GM21717 (cell line): ENCODE data around the gene DNAJC5G.
"Not testable (repeated sequence)": the region's sequence is repeated elsewhere in the genome, so short reads cannot be mapped to it uniquely, and the experiment has no call there.

Source experiments
- ATAC-seq: cut with Tn5 transposase; IDR thresholded peaks from one replicate; pipeline ENCODE4 v1.9.1; 2021; ENCODE audit warnings: mild to moderate bottlenecking, moderate library complexity; ENCODE audit not compliant: unreplicated experiment

The DNAJC5G gene

GRCh38 chr2:27272537-27273522 lies 2.4 kb upstream of the DNAJC5G start:
- not testable (repeated sequence) for ATAC-seq

GRCh38 chr2:27278010-27278409 lies 2.8 kb downstream of the DNAJC5G start:
- ATAC-seq: no peak

- no peak for ATAC-seq
Observed at GRCh38 chr2:27280826-27281225, 5.6 kb downstream of the DNAJC5G start.

- ATAC-seq: no peak
Observed at GRCh38 chr2:27281442-27281841, 6.2 kb downstream of the DNAJC5G start.

- ATAC-seq: no peak
Observed at GRCh38 chr2:27281855-27282559, 6.8 kb downstream of the DNAJC5G start, which contains the start of gene TRIM54. Gene TRIM54 (plus strand): TSS chr2:27282429. CDS start chr2:27282732, 303 bp downstream.

- ATAC-seq: no peak
Observed at GRCh38 chr2:27282892-27283291, 7.7 kb downstream of the DNAJC5G start.

GRCh38 chr2:27284996-27285395 lies 9.8 kb downstream of the DNAJC5G start:
- no peak for ATAC-seq

- no peak for ATAC-seq
Observed at GRCh38 chr2:27285481-27285880, 10.2 kb downstream of the DNAJC5G start.

GRCh38 chr2:27288610-27289009 lies 13.4 kb downstream of the DNAJC5G start:
- no peak for ATAC-seq

GRCh38 chr2:27290549-27290948 lies 15.3 kb downstream of the DNAJC5G start:
- ATAC-seq: no peak

GRCh38 chr2:27291865-27292264 lies 16.6 kb downstream of the DNAJC5G start:
- ATAC-seq: no peak

GRCh38 chr2:27294928-27295327 lies 19.7 kb downstream of the DNAJC5G start:
- no peak for ATAC-seq

- ATAC-seq: no peak
Observed at GRCh38 chr2:27296481-27296880, 21.2 kb downstream of the DNAJC5G start.

- ATAC-seq: no peak
Observed at GRCh38 chr2:27297195-27297594, 22.0 kb downstream of the DNAJC5G start.

- ATAC-seq: no peak
Observed at GRCh38 chr2:27298391-27299080, 23.3 kb downstream of the DNAJC5G start.

- ATAC-seq: not testable (repeated sequence)
Observed at GRCh38 chr2:27300606-27301005, 25.4 kb downstream of the DNAJC5G start.

- no peak for ATAC-seq
Observed at GRCh38 chr2:27303093-27304025, 28.1 kb downstream of the DNAJC5G start.

- no peak for ATAC-seq
Observed at GRCh38 chr2:27304488-27305240, 29.4 kb downstream of the DNAJC5G start.

GRCh38 chr2:27305516-27305915 lies 30.3 kb downstream of the DNAJC5G start:
- ATAC-seq: no peak
